ENCODE data around the gene CBX1.
A peak's percentile ranks its signal among the peaks of the same experiment; 100 is the strongest.
"Not testable (repeated sequence)": the region's sequence is repeated elsewhere in the genome, so short reads cannot be mapped to it uniquely, and the experiment has no call there.

The CBX1 gene

DNA sequence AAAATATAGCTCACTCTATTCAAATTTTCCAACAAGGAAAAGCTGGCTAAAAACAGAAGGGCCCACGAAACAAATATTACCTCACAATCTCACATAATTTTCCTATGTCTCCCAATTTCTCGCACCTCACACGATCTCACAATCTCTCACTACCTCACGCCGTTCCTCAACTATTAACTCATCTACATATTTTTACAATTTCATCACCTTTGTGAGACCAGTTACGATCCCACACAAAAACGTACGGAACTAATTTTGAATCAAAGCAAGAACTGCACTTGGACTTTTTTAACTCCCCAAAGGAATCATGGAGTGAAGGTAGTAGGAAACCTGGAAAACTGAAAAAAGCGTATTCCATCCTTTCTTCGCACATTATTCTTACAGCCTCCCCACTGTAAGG lies 1.1 kb downstream of the CBX1 start:
- Histone ChIP-seq H3K4me1 (ENCODE audit: control insufficient read depth in 1 of 2, insufficient read depth in 2 of 2, low read length in 2 of 2) (peaks cover 4% of the 10 kb centered on the region in 2 donors), H3K27me3 (ENCODE audit: low read depth, low read length) (no peaks in the 10 kb centered on the region), H3K36me3 (ENCODE audit: control insufficient read depth in 1 of 2, insufficient read depth in 2 of 2, low read length in 2 of 2) (no peaks in the 10 kb centered on the region), H3K4me3 (ENCODE audit: low read depth in 1 of 2, low read length in 2 of 2) (peak overlapping the region; percentile 69 to 94), H3K27ac (ENCODE audit: low read length) (peak overlapping the region; percentile 83), H3K9me3 (ENCODE audit: control insufficient read depth in 1 of 2, low read length in 2 of 2) (peaks cover 0 to 3% of the 10 kb centered on the region in 2 donors)

- Histone ChIP-seq H3K27ac (ENCODE audit: low read length) (no peak overlapping the region), H3K4me3 (ENCODE audit: low read depth in 1 of 2, low read length in 2 of 2) (no peak overlapping the region), H3K9me3 (ENCODE audit: control insufficient read depth in 1 of 2, low read length in 2 of 2) (no peaks in the 10 kb centered on the region)
Measured at GRCh38 chr17:48095611-48096010, 5.7 kb downstream of the CBX1 start.

GRCh38 chr17:48093341-48094045 lies 7.8 kb downstream of the CBX1 start:
- peaks cover 0 to 5% of the 10 kb centered on the region in 2 donors for H3K36me3 ChIP-seq (ENCODE audit: control insufficient read depth in 1 of 2, insufficient read depth in 2 of 2, low read length in 2 of 2)
- H3K27ac ChIP-seq (ENCODE audit: low read length) = no peak overlapping the region
- H3K4me1 ChIP-seq (ENCODE audit: control insufficient read depth in 1 of 2, insufficient read depth in 2 of 2, low read length in 2 of 2) = peaks cover 0 to 4% of the 10 kb centered on the region in 2 donors
- no peak overlapping the region for H3K4me3 ChIP-seq (ENCODE audit: low read depth in 1 of 2, low read length in 2 of 2)
- no peaks in the 10 kb centered on the region for H3K9me3 ChIP-seq (ENCODE audit: control insufficient read depth in 1 of 2, low read length in 2 of 2)
- no peaks in the 10 kb centered on the region for H3K27me3 ChIP-seq (ENCODE audit: low read depth, low read length)

More at GRCh38 chr17:48095611-48096010, 5.7 kb downstream of the CBX1 start:
- H3K27me3 ChIP-seq (ENCODE audit: low read depth, low read length) = no peaks in the 10 kb centered on the region
- peaks cover 4 to 8% of the 10 kb centered on the region in 2 donors for H3K4me1 ChIP-seq (ENCODE audit: control insufficient read depth in 1 of 2, insufficient read depth in 2 of 2, low read length in 2 of 2)
- H3K36me3 ChIP-seq (ENCODE audit: control insufficient read depth in 1 of 2, insufficient read depth in 2 of 2, low read length in 2 of 2) = peaks cover 0 to 5% of the 10 kb centered on the region in 2 donors

- no peak overlapping the region for H3K4me3 ChIP-seq (ENCODE audit: low read depth in 1 of 2, low read length in 2 of 2)
- H3K27me3 ChIP-seq (ENCODE audit: low read depth, low read length) = no peaks in the 10 kb centered on the region
- H3K9me3 ChIP-seq (ENCODE audit: control insufficient read depth in 1 of 2, low read length in 2 of 2) = no peaks in the 10 kb centered on the region
- H3K4me1 ChIP-seq (ENCODE audit: control insufficient read depth in 1 of 2, insufficient read depth in 2 of 2, low read length in 2 of 2) = peaks cover 0 to 16% of the 10 kb centered on the region in 2 donors
- no peaks in the 10 kb centered on the region for H3K36me3 ChIP-seq (ENCODE audit: control insufficient read depth in 1 of 2, insufficient read depth in 2 of 2, low read length in 2 of 2)
- no peak overlapping the region for H3K27ac ChIP-seq (ENCODE audit: low read length)
Measured at GRCh38 chr17:48084932-48085331, 16.3 kb downstream of the CBX1 start.

- H3K36me3 ChIP-seq (ENCODE audit: control insufficient read depth in 1 of 2, insufficient read depth in 2 of 2, low read length in 2 of 2) = no peaks in the 10 kb centered on the region
- no peak overlapping the region for H3K27ac ChIP-seq (ENCODE audit: low read length)
- peaks cover 0 to 16% of the 10 kb centered on the region in 2 donors for H3K4me1 ChIP-seq (ENCODE audit: control insufficient read depth in 1 of 2, insufficient read depth in 2 of 2, low read length in 2 of 2)
- no peaks in the 10 kb centered on the region for H3K9me3 ChIP-seq (ENCODE audit: control insufficient read depth in 1 of 2, low read length in 2 of 2)
- H3K4me3 ChIP-seq (ENCODE audit: low read depth in 1 of 2, low read length in 2 of 2) = no peak overlapping the region
- H3K27me3 ChIP-seq (ENCODE audit: low read depth, low read length) = no peaks in the 10 kb centered on the region
Measured at GRCh38 chr17:48081858-48082257, 19.4 kb downstream of the CBX1 start.

DNA sequence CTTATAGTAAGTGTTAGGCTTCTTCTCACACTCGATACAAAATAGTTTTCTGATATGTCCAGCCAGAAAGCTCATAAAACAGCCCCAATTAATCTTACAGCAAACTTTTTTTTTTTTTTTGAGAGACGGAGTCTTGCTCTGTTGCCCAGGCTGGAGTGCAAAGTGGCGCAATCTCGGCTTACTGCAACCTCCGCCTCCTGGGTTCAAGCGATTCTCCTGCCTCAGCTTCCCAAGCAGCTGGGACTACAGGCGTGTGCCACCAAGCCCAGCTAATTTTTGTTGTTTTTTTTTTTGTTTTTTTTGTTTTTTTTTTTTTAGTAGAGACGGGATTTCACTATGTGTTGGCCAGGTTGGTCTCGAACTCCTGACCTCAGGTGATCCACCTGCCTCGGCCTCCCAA lies 24.1 kb downstream of the CBX1 start:
- H3K9me3 ChIP-seq (ENCODE audit: control insufficient read depth in 1 of 2, low read length in 2 of 2); H3K27ac ChIP-seq (ENCODE audit: low read length); H3K27me3 ChIP-seq (ENCODE audit: low read depth, low read length); H3K4me1 ChIP-seq (ENCODE audit: control insufficient read depth in 1 of 2, insufficient read depth in 2 of 2, low read length in 2 of 2); H3K4me3 ChIP-seq (ENCODE audit: low read depth in 1 of 2, low read length in 2 of 2): not testable (repeated sequence)
- peaks cover 8 to 18% of the 10 kb centered on the region in 2 donors for H3K36me3 ChIP-seq (ENCODE audit: control insufficient read depth in 1 of 2, insufficient read depth in 2 of 2, low read length in 2 of 2)

DNA sequence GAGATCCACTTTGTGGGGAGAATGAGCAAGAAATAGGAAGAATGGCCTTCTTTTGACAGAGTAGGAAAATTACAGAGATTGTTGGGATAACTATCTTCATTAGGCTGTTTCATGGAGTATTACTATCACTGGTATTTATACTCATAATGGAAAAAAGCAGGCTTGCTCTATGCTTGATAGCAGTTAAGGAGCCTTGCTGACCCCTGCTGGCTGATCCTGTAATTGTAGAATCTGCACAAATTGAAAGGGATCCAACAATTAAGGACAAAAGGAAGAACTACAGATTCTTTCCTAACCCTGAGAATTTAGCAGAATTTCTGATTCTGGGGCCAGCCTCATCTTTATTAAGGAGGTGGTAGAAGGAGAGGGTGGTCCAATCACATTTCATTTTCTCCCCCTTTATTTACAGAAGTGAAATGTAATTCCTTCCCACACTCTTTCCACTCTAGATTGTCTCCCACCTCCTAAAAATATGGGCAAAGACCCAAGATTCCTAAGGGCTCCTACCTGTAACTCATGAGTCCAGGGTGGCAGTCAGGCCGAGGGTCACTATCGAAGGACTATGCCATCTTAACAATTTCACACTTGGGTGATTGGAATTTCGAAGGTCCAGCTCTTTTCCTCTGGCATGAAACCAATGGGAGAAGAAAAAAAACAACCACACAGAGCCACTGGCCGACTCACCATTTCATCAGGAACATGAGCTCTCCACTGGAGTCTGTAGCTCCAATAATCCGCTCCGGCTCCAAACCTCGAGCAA lies 26.8 kb downstream of the CBX1 start:
- H3K4me1 ChIP-seq (ENCODE audit: control insufficient read depth in 1 of 2, insufficient read depth in 2 of 2, low read length in 2 of 2) = peaks cover 0 to 6% of the 10 kb centered on the region in 2 donors
- H3K9me3 ChIP-seq (ENCODE audit: control insufficient read depth in 1 of 2, low read length in 2 of 2) = no peaks in the 10 kb centered on the region
- no peak overlapping the region for H3K27ac ChIP-seq (ENCODE audit: low read length)
- H3K36me3 ChIP-seq (ENCODE audit: control insufficient read depth in 1 of 2, insufficient read depth in 2 of 2, low read length in 2 of 2) = peaks cover 12 to 26% of the 10 kb centered on the region in 2 donors
- no peaks in the 10 kb centered on the region for H3K27me3 ChIP-seq (ENCODE audit: low read depth, low read length)
- H3K4me3 ChIP-seq (ENCODE audit: low read depth in 1 of 2, low read length in 2 of 2) = no peak overlapping the region

DNA sequence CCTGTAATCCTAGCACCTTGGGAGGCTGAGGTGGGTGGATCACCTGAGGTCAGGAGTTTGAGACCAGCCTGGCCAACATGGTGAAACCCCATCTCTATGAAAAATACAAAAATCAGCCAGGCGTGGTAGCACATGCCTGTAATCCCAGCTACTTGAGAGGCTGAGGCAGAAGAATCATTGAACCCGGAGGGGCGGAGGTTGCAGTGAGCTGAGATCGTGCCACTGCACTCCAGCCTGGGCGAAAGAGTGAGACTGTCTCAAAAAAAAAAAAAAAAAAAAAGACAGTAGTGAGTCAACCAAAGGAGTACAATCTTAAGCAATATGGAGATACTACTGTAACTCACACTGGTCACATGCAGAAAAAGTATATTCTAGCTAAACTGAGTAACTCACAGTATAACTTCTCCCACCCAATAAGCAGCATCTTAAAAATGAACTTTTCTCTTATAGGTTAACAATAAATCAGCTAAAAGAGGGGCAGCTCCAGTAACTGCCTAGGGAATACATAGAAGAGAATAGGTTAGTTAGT lies 27.6 kb downstream of the CBX1 start:
- not testable (repeated sequence) for H3K27me3 ChIP-seq (ENCODE audit: low read depth, low read length); H3K4me1 ChIP-seq (ENCODE audit: control insufficient read depth in 1 of 2, insufficient read depth in 2 of 2, low read length in 2 of 2); H3K4me3 ChIP-seq (ENCODE audit: low read depth in 1 of 2, low read length in 2 of 2); H3K9me3 ChIP-seq (ENCODE audit: control insufficient read depth in 1 of 2, low read length in 2 of 2); H3K27ac ChIP-seq (ENCODE audit: low read length)
- H3K36me3 ChIP-seq (ENCODE audit: control insufficient read depth in 1 of 2, insufficient read depth in 2 of 2, low read length in 2 of 2) = peaks cover 13 to 27% of the 10 kb centered on the region in 2 donors

- H3K4me3 ChIP-seq (ENCODE audit: low read depth in 1 of 2, low read length in 2 of 2); H3K27me3 ChIP-seq (ENCODE audit: low read depth, low read length); H3K4me1 ChIP-seq (ENCODE audit: control insufficient read depth in 1 of 2, insufficient read depth in 2 of 2, low read length in 2 of 2); H3K27ac ChIP-seq (ENCODE audit: low read length); H3K9me3 ChIP-seq (ENCODE audit: control insufficient read depth in 1 of 2, low read length in 2 of 2): not testable (repeated sequence)
- H3K36me3 ChIP-seq (ENCODE audit: control insufficient read depth in 1 of 2, insufficient read depth in 2 of 2, low read length in 2 of 2) = peaks cover 18 to 34% of the 10 kb centered on the region in 2 donors
Measured at GRCh38 chr17:48072811-48073210, 28.5 kb downstream of the CBX1 start.

- peaks cover 23 to 35% of the 10 kb centered on the region in 2 donors for H3K36me3 ChIP-seq (ENCODE audit: control insufficient read depth in 1 of 2, insufficient read depth in 2 of 2, low read length in 2 of 2)
- no peak overlapping the region for H3K27ac ChIP-seq (ENCODE audit: low read length)
- H3K27me3 ChIP-seq (ENCODE audit: low read depth, low read length) = no peaks in the 10 kb centered on the region
- no peaks in the 10 kb centered on the region for H3K9me3 ChIP-seq (ENCODE audit: control insufficient read depth in 1 of 2, low read length in 2 of 2)
- peaks cover 0 to 6% of the 10 kb centered on the region in 2 donors for H3K4me1 ChIP-seq (ENCODE audit: control insufficient read depth in 1 of 2, insufficient read depth in 2 of 2, low read length in 2 of 2)
- no peak overlapping the region for H3K4me3 ChIP-seq (ENCODE audit: low read depth in 1 of 2, low read length in 2 of 2)
Measured at GRCh38 chr17:48071654-48072053, 29.6 kb downstream of the CBX1 start.

GRCh38 chr17:48070195-48070594 lies 31.1 kb downstream of the CBX1 start:
- H3K4me3 ChIP-seq (ENCODE audit: low read depth in 1 of 2, low read length in 2 of 2) = no peak overlapping the region
- no peak overlapping the region for H3K27ac ChIP-seq (ENCODE audit: low read length)
- peaks cover 0 to 6% of the 10 kb centered on the region in 2 donors for H3K4me1 ChIP-seq (ENCODE audit: control insufficient read depth in 1 of 2, insufficient read depth in 2 of 2, low read length in 2 of 2)
- H3K36me3 ChIP-seq (ENCODE audit: control insufficient read depth in 1 of 2, insufficient read depth in 2 of 2, low read length in 2 of 2) = peaks cover 23 to 33% of the 10 kb centered on the region in 2 donors
- no peaks in the 10 kb centered on the region for H3K9me3 ChIP-seq (ENCODE audit: control insufficient read depth in 1 of 2, low read length in 2 of 2)
- no peaks in the 10 kb centered on the region for H3K27me3 ChIP-seq (ENCODE audit: low read depth, low read length)

All from muscle layer of duodenum (tissue), 2 donors.